Measurements from ENCODE around the gene MIP.

DNA sequence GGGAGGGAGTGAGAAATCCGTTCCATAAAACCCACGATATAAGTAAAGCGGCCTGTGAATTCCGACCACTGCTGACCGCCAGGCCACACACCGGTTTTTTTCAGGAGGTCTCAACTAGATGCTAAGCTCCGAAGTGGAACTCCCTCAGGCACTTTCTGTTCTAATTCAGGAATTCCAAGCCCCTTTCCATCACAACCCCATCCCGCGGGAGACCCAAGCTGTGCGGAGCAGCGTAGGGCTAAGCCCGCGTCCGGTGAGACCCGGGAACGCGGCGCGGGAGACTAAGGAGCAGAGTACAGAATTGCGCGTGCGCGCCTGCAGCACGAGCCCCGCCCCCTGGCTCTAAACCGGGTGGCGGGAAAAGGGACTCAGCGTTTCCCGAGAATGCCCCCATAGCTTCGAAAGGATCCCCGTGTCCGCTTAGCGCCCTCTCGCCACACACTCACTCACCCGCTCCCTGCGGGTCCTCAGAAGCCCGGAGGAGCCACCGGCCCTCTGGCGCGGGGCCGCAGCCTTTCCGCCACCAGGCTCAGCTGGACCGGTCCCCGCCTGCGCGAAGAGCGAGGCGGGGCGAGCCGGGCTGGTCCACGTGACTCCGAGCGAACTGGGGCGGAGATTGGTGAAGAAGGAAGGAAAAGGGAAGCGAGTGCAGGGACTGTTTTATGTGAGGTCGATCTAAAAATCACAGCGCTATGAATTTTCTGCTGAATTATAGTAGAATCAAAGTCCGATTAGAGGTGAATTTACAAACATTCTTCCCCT is 5.4 kb downstream of the MIP start, which contains the start of gene TIMELESS:
- TF ChIP-seq POLR2AphosphoS5 (IDR thresholded peaks at IDR 0.05) (peak; percentile 78 to 87), POLR2A (IDR thresholded peaks at IDR 0.05) (peak in 3 of 4 donors; percentile 41 to 78 (median 74))
- TF ChIP-seq, protein P1, sequence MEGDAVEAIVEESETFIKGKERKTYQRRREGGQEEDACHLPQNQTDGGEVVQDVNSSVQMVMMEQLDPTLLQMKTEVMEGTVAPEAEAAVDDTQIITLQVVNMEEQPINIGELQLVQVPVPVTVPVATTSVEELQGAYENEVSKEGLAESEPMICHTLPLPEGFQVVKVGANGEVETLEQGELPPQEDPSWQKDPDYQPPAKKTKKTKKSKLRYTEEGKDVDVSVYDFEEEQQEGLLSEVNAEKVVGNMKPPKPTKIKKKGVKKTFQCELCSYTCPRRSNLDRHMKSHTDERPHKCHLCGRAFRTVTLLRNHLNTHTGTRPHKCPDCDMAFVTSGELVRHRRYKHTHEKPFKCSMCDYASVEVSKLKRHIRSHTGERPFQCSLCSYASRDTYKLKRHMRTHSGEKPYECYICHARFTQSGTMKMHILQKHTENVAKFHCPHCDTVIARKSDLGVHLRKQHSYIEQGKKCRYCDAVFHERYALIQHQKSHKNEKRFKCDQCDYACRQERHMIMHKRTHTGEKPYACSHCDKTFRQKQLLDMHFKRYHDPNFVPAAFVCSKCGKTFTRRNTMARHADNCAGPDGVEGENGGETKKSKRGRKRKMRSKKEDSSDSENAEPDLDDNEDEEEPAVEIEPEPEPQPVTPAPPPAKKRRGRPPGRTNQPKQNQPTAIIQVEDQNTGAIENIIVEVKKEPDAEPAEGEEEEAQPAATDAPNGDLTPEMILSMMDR (IDR thresholded peaks at IDR 0.05) = peak in 3 of 6 experiments; percentile 33 to 43 (median 35)
